HG02571 (cell line): Measurements from ENCODE around the gene LINGO3.
"Not testable (repeated sequence)": the region's sequence is repeated elsewhere in the genome, so short reads cannot be mapped to it uniquely, and the experiment has no call there.

Experiments
- ATAC-seq: cut with Tn5 transposase; IDR thresholded peaks from one replicate; pipeline ENCODE4 v1.9.1; 2021; ENCODE audit warnings: mild to moderate bottlenecking, moderate library complexity; ENCODE audit not compliant: unreplicated experiment

Gene LINGO3

GRCh38 chr19:2308114-2308556 is at the start of gene LINGO3:
LINGO3 (minus strand) TSS chr19:2308154; CDS start chr19:2291776, 16,378 bp downstream.
- no peak for ATAC-seq

- no peak for ATAC-seq
Measured at GRCh38 chr19:2356036-2356646, 48.2 kb upstream of the LINGO3 start.

- ATAC-seq: no peak
Measured at GRCh38 chr19:2355168-2356035, 47.4 kb upstream of the LINGO3 start.

- no peak for ATAC-seq
Measured at GRCh38 chr19:2354670-2355069, 46.7 kb upstream of the LINGO3 start.

- no peak for ATAC-seq
Measured at GRCh38 chr19:2353887-2354592, 46.1 kb upstream of the LINGO3 start.

- no peak for ATAC-seq
Measured at GRCh38 chr19:2353159-2353886, 45.4 kb upstream of the LINGO3 start.

GRCh38 chr19:2352121-2352520 is 44.2 kb upstream of the LINGO3 start:
- ATAC-seq: no peak

GRCh38 chr19:2351591-2351990 is 43.6 kb upstream of the LINGO3 start:
- ATAC-seq: no peak

- ATAC-seq: no peak
Measured at GRCh38 chr19:2350656-2351055, 42.7 kb upstream of the LINGO3 start.

GRCh38 chr19:2349818-2350217 is 41.9 kb upstream of the LINGO3 start:
- ATAC-seq: not testable (repeated sequence)

- no peak for ATAC-seq
Measured at GRCh38 chr19:2345794-2346663, 38.1 kb upstream of the LINGO3 start.

- ATAC-seq: no peak
Measured at GRCh38 chr19:2345076-2345475, 37.1 kb upstream of the LINGO3 start.

- ATAC-seq: no peak
Measured at GRCh38 chr19:2344381-2344870, 36.5 kb upstream of the LINGO3 start.

- no peak for ATAC-seq
Measured at GRCh38 chr19:2343289-2343982, 35.5 kb upstream of the LINGO3 start.

- no peak for ATAC-seq
Measured at GRCh38 chr19:2342656-2343288, 34.8 kb upstream of the LINGO3 start.

GRCh38 chr19:2341982-2342381 is 34.0 kb upstream of the LINGO3 start:
- no peak for ATAC-seq

- ATAC-seq: no peak
Measured at GRCh38 chr19:2341244-2341751, 33.3 kb upstream of the LINGO3 start.

GRCh38 chr19:2340496-2341243 is 32.7 kb upstream of the LINGO3 start:
- no peak for ATAC-seq
